Measurements from ENCODE around the gene PDS5B. TPM values are rescaled to one million over a fixed set of nuclear protein-coding genes. Genes with fewer than 3 reads are reported as not detected.
"Not testable (repeated sequence)": the region's sequence is repeated elsewhere in the genome, so short reads cannot be mapped to it uniquely, and the experiment has no call there.

Gene PDS5B
- total and polyA plus RNA-seq, 10 donors = 4.5 to 65.9 (median 50.9) TPM

GRCh38 chr13:32548837-32549236 is 37.4 kb upstream of the PDS5B start:
- intact Hi-C loops (cut with DNase I; ENCODE audit: low total_unique reads) = no loop called here
- 11 to 25% (median 18%) methylated on average over 2 of the region's 2 CpGs for WGBS, 5 donors
- H3K27me3 ChIP-seq (replicated peaks in 1 of 7) = no peaks in the 10 kb centered on the region
- TF ChIP-seq CTCF (IDR thresholded peaks at IDR 0.05 in 8 of 11, conservative IDR thresholded peaks at IDR 0.05 in 3 of 11) = no peak
- no peak for DNase-seq
- no peaks in the 10 kb centered on the region for H3K9me3 ChIP-seq
- peak overlapping the region in 1 of 8 donors; percentile 48 for H3K27ac ChIP-seq
- peaks cover 0 to 3% (median 0%) of the 10 kb centered on the region in 6 donors for H3K4me1 ChIP-seq
- no peak overlapping the region for H3K4me3 ChIP-seq
- H3K36me3 ChIP-seq = no peaks in the 10 kb centered on the region

- Histone ChIP-seq H3K27ac (no peak overlapping the region), H3K36me3 (no peaks in the 10 kb centered on the region), H3K4me3 (no peak overlapping the region), H3K9me3 (no peaks in the 10 kb centered on the region), H3K4me1 (peaks cover 0 to 3% (median 0%) of the 10 kb centered on the region in 6 donors), H3K27me3 (replicated peaks in 1 of 7) (no peaks in the 10 kb centered on the region)
- WGBS, 5 donors = 89 to 92% (median 90%) methylated on average over 3 of the region's 3 CpGs
- no peak for DNase-seq
- intact Hi-C loops (cut with DNase I; ENCODE audit: low total_unique reads) = no loop called here
- TF ChIP-seq POLR2AphosphoS5 (IDR thresholded peaks at IDR 0.05) (no peak), POLR2A (IDR thresholded peaks at IDR 0.05) (no peak), CTCF (IDR thresholded peaks at IDR 0.05 in 8 of 11, conservative IDR thresholded peaks at IDR 0.05 in 3 of 11) (no peak)
Measured at GRCh38 chr13:32549788-32550187, 36.5 kb upstream of the PDS5B start.

- no peak for TF ChIP-seq POLR2A (IDR thresholded peaks at IDR 0.05)
- no peak for TF ChIP-seq CTCF (IDR thresholded peaks at IDR 0.05 in 8 of 11, conservative IDR thresholded peaks at IDR 0.05 in 3 of 11)
- TF ChIP-seq POLR2AphosphoS5 (IDR thresholded peaks at IDR 0.05) = no peak
- no peak overlapping the region for H3K4me3 ChIP-seq
- H3K27me3 ChIP-seq (replicated peaks in 1 of 7) = no peaks in the 10 kb centered on the region
- peaks cover 0 to under 1% (median 0%) of the 10 kb centered on the region in 6 donors for H3K4me1 ChIP-seq
- 79 to 91% (median 85%) methylated on average over 1 of the region's 1 CpG for WGBS, 5 donors
- H3K9me3 ChIP-seq = no peaks in the 10 kb centered on the region
- intact Hi-C loops (cut with DNase I; ENCODE audit: low total_unique reads) = no loop called here
- DNase-seq = no peak
- H3K36me3 ChIP-seq = no peaks in the 10 kb centered on the region
- H3K27ac ChIP-seq = no peak overlapping the region
Measured at GRCh38 chr13:32553720-32554119, 32.5 kb upstream of the PDS5B start.

- peaks cover 0 to 4% (median 2%) of the 10 kb centered on the region in 8 donors for H3K9me3 ChIP-seq
- DNase-seq = no peak
- no peak for TF ChIP-seq POLR2AphosphoS5 (IDR thresholded peaks at IDR 0.05)
- no peak for TF ChIP-seq POLR2A (IDR thresholded peaks at IDR 0.05)
- TF ChIP-seq CTCF (IDR thresholded peaks at IDR 0.05 in 8 of 11, conservative IDR thresholded peaks at IDR 0.05 in 3 of 11) = no peak
- no peak overlapping the region for H3K27ac ChIP-seq
- H3K4me3 ChIP-seq = no peak overlapping the region
- WGBS, 5 donors = 90 to 100% (median 96%) methylated on average over 2 of the region's 2 CpGs
- H3K4me1 ChIP-seq = no peaks in the 10 kb centered on the region
- H3K36me3 ChIP-seq = no peaks in the 10 kb centered on the region
- H3K27me3 ChIP-seq (replicated peaks in 1 of 7) = no peaks in the 10 kb centered on the region
- intact Hi-C loops (cut with DNase I; ENCODE audit: low total_unique reads) = no loop called here
Measured at GRCh38 chr13:32555613-32556012, 30.6 kb upstream of the PDS5B start.

GRCh38 chr13:32560842-32561241 is 25.4 kb upstream of the PDS5B start:
- WGBS, 5 donors = 96 to 100% (median 100%) methylated on average over 1 of the region's 1 CpG
- H3K27ac ChIP-seq; H3K4me3 ChIP-seq; H3K36me3 ChIP-seq; H3K4me1 ChIP-seq; intact Hi-C loops (cut with DNase I; ENCODE audit: low total_unique reads); H3K27me3 ChIP-seq (replicated peaks in 1 of 7); DNase-seq: not testable (repeated sequence)
- peaks cover 0 to 25% (median 21%) of the 10 kb centered on the region in 8 donors for H3K9me3 ChIP-seq

- WGBS, 5 donors = 73 to 85% (median 83%) methylated on average over 3 to 4 of the region's 4 CpGs
- intact Hi-C loops (cut with DNase I; ENCODE audit: low total_unique reads) = not testable (repeated sequence)
Measured at GRCh38 chr13:32575687-32576086, 10.6 kb upstream of the PDS5B start.

More at GRCh38 chr13:32575687-32576086, 10.6 kb upstream of the PDS5B start:
- H3K36me3 ChIP-seq; H3K27me3 ChIP-seq (replicated peaks in 1 of 7); H3K4me1 ChIP-seq; H3K4me3 ChIP-seq; H3K27ac ChIP-seq; DNase-seq: not testable (repeated sequence)
- H3K9me3 ChIP-seq = peaks cover 0 to 26% (median 20%) of the 10 kb centered on the region in 8 donors

All from spleen (tissue), 11 donors.